HG03025 (cell line): ENCODE results near the gene CDK5.

ENCODE experiments used
- ATAC-seq: cut with Tn5 transposase; IDR thresholded peaks from one replicate; pipeline ENCODE4 v1.9.1; 2021; ENCODE audit warnings: mild to moderate bottlenecking, moderate library complexity; ENCODE audit not compliant: unreplicated experiment, low FRiP score

CDK5 gene

DNA sequence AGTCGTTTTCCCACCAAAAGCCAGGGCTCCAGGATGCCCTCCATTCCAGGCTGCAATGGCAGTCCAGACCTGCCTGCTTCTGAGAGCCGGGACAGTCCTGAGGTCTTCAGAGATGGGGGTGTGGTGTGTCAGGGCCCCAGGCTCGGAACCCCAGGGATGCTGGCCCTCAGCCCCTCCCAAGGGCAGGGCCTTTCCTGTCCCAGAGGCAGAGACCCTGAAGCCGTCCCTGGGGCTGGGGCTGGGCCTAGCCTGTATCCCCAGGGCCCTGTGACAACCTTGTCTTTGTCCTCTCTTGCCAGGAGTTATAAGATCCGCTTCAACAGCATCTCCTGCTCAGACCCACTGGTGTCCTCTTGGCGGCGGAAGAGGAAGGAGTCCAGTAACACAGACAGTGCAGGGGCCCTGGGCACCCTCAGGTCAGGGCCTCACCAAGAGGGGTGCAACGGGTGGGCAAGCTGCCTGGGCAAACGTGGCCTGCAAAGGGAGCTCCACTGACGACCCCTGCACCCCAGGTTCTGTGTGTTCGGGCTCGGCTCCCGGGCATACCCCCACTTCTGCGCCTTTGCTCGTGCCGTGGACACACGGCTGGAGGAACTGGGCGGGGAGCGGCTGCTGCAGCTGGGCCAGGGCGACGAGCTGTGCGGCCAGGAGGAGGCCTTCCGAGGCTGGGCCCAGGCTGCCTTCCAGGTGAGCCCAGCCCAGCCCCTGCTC is 51.0 kb downstream of the CDK5 start:
- ATAC-seq = no peak

DNA sequence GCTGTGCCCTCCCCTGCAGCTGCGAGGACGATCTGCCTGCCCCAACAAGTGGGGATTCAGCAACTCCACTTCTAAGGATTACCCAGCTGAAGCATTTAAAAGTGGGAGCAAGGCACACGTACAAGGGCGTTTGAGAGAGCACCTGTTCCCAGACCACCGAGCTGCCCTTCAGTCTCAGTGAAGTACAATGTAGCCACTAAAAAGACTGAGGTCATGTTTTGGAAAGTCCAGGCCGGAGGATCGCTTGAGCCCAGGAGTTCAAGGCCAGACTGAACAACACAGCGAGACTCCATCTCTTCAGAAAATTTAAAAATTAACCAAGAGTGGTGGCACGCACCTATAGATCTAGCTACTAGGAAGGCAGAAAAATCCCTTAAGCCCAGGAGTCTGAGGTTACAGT is 52.1 kb downstream of the CDK5 start:
- ATAC-seq = no peak
